Esophagus squamous epithelium (tissue), 4 donors: ENCODE data around the gene UAP1.

Experiments
- POLR2A ChIP-seq, 4 donors: fragments of 450-650 bp; IDR thresholded peaks; one replicate each; pipeline ENCODE4 v1.6.1; 2017; ENCODE audit warnings: antibody characterized with exemption in 4 of 4, mild to moderate bottlenecking in 4 of 4, moderate library complexity in 3 of 4
- TF ChIP-seq, protein P1 (sequence below), 6 experiments: fragments of 450-650 bp in 4 of 6; fragments of 200-600 bp in 2 of 6; sonication (generic) in 2 of 6; IDR thresholded peaks; one replicate each; pipeline ENCODE4 v1.5.1; 2016 to 2019; ENCODE audit warnings: antibody characterized with exemption in 6 of 6, mild to moderate bottlenecking in 4 of 6, moderate library complexity in 4 of 6

DNA sequence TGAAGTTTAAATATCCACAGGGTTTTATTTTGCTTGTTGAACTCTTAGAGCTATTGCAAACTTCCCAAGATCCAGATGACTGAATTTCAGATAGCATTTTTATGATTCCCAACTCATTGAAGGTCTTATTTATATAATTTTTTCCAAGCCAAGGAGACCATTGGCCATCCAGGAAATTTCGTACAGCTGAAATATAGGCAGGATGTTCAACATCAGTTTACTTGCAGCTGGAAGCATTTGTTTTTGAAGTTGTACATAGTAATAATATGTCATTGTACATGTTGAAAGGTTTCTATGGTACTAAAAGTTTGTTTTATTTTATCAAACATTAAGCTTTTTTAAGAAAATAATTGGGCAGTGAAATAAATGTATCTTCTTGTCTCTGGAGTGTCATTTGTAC, 37.9 kb downstream of the UAP1 start:
- TF ChIP-seq, protein P1, sequence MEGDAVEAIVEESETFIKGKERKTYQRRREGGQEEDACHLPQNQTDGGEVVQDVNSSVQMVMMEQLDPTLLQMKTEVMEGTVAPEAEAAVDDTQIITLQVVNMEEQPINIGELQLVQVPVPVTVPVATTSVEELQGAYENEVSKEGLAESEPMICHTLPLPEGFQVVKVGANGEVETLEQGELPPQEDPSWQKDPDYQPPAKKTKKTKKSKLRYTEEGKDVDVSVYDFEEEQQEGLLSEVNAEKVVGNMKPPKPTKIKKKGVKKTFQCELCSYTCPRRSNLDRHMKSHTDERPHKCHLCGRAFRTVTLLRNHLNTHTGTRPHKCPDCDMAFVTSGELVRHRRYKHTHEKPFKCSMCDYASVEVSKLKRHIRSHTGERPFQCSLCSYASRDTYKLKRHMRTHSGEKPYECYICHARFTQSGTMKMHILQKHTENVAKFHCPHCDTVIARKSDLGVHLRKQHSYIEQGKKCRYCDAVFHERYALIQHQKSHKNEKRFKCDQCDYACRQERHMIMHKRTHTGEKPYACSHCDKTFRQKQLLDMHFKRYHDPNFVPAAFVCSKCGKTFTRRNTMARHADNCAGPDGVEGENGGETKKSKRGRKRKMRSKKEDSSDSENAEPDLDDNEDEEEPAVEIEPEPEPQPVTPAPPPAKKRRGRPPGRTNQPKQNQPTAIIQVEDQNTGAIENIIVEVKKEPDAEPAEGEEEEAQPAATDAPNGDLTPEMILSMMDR (IDR thresholded peaks at IDR 0.05) = no peak
- no peak for TF ChIP-seq POLR2A (IDR thresholded peaks at IDR 0.05)
